Epithelial cell of proximal tubule (primary cell): ENCODE data around the gene CLDN4. TPM values are rescaled to one million over a fixed set of nuclear protein-coding genes. Genes with fewer than 3 reads are reported as not detected.

Source experiments
- DNase-seq: peaks from one replicate; pipeline ENCODE4 v3.0.0-alpha.2; 2011; ENCODE audit warnings: low read depth
- H3K4me3 ChIP-seq: 2 replicates; pipeline ENCODE4 v1.5.1; 2011; ENCODE audit warnings: low read depth, mild to moderate bottlenecking, low read length
- total RNA-seq: library from RNA; depleted of rRNA; stranded (reverse); fragments of >200 nt; gene quantifications from 2 replicates; pipeline ENCODE4 v1.2.3, GENCODE V29; 2015
- TF ChIP-seq, protein P1 (sequence below): conservative IDR thresholded peaks from 2 replicates; pipeline ENCODE4 v1.5.1; 2012; ENCODE audit warnings: low read depth, mild to moderate bottlenecking, low read length

CLDN4 gene
- total RNA-seq, 1 donor from 2014 or later: 503 TPM

DNA sequence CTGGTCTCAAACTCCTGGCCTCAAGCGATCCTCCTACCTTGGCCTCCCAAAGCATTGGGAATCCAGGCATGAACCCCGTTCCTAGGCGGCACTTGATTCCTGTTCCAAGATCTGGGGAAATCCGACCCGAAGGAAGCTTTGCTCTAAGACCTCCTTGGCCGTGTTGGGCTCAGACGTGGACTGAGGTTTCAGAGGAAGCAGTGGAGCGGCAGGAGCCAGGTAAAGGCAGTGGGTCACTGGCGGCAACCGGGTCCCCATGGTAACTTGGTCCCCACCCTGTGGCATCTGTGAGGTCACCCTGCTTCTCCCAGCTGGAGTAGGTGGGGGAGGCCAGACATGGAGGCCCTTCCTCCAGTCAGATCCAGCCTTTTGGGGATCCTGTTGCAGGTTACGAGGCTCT, 30.1 kb downstream of the CLDN4 start, which contains the start of gene TMEM270:
TMEM270 (plus strand) TSS at position 301 of the 400 bp plus-strand sequence; CDS start at position 337, 36 bp downstream.
- TF ChIP-seq, protein P1, sequence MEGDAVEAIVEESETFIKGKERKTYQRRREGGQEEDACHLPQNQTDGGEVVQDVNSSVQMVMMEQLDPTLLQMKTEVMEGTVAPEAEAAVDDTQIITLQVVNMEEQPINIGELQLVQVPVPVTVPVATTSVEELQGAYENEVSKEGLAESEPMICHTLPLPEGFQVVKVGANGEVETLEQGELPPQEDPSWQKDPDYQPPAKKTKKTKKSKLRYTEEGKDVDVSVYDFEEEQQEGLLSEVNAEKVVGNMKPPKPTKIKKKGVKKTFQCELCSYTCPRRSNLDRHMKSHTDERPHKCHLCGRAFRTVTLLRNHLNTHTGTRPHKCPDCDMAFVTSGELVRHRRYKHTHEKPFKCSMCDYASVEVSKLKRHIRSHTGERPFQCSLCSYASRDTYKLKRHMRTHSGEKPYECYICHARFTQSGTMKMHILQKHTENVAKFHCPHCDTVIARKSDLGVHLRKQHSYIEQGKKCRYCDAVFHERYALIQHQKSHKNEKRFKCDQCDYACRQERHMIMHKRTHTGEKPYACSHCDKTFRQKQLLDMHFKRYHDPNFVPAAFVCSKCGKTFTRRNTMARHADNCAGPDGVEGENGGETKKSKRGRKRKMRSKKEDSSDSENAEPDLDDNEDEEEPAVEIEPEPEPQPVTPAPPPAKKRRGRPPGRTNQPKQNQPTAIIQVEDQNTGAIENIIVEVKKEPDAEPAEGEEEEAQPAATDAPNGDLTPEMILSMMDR: no peak
- H3K4me3 ChIP-seq: no peak within 1 kb of the TSS
- DNase-seq: no peak

DNA sequence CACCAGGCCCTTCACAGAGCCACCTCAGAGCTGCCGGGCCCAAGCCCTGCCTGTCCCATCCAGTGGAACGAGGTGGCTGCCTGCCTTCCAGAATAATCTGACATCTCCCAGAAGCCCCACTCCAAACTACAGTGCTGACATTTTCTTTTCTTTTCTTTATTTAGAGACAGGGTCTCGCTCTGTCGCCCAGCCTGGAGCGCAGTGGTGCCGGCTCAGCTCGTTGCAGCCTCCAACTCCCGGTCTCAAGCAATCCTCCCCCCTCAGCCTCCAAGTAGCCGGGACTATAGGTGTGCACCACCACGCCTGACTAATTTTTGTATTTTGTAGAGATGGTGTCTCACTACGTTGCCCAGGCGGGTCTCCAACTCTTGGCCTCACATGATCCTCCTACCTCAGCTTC, 30.5 kb downstream of the CLDN4 start:
- DNase-seq: no peak
- TF ChIP-seq, protein P1: no peak
- no peak overlapping the region for H3K4me3 ChIP-seq

DNA sequence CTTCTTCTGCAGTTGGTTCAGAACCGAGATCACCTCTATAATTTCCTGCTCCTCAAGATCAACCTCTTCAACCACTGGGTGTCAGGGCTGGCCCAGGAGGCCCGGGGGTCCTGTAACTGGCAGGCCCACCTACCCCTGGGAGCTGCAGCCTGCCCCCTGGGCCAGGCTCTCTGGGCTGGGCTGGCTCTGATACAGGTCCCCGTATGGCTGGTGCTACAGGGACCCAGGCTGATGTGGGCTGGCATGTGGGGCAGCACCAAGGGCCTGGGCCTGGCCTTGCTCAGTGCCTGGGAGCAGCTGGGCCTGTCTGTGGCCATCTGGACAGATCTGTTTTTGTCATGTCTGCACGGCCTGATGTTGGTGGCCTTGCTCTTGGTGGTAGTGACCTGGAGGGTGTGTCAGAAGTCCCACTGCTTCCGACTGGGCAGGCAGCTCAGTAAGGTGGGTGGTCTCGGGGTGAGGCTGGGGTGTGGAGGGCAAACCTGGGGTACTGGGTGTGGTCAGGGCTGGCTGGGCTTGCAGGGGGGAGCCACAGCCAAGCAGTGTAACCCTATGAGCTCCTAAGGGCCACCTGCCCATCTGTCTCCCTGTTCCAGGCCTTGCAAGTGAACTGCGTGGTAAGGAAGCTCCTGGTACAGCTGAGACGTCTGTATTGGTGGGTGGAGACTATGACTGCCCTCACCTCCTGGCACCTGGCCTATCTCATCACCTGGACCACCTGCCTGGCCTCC, 34.4 kb downstream of the CLDN4 start:
- TF ChIP-seq, protein P1: no peak
- no peak for DNase-seq
- no peak overlapping the region for H3K4me3 ChIP-seq

DNA sequence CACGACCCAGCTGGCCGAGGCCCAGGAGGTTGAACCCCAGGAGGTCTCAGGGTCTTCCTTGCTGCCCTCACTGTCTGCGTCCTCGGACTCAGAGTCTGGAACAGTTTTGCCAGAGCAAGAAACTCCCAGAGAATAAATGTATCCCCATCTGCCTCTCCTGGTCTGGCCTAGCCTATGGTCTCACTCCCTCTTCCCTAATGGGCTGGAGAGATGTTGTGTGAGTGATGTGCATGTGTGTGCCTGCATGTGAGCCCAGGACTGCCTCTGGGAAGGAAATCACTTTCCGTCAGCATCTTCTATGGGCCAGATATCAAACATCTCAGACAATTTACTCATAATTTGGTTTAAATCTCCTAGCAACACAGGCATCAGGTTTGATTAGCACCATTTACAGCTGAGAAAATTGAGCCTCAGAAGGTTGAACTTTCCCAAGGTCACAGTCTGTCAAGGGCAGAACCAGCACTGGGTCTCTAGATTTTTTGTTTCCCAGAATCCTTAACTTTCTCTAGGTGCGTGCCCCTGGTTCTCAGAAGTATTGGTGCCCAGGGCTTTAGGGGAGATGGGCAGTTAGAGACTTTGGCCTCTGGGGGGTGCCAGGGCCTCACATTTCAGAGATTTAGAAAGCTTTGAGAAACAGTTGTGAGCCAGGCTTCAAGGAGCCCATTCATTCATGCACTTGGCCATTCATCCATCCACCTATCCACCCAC, 35.1 kb downstream of the CLDN4 start:
- TF ChIP-seq, protein P1: peak; percentile 81
- no peak for DNase-seq
- H3K4me3 ChIP-seq: no peak overlapping the region

DNA sequence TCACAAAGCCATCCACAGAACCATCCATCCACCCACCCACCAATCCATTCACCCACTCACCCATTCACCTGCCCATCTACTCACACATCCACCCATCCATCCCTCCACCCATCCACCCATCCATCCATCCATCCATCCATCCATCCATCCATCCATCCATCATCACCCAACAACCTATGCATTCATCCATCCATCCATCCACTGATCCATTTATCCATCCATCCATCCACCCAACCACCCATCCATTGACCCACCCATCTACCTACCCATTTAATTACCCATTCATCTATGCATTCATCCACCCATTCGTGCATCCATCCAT, 35.6 kb downstream of the CLDN4 start:
- DNase-seq: no peak
- H3K4me3 ChIP-seq: no peak overlapping the region
- TF ChIP-seq, protein P1: no peak

DNA sequence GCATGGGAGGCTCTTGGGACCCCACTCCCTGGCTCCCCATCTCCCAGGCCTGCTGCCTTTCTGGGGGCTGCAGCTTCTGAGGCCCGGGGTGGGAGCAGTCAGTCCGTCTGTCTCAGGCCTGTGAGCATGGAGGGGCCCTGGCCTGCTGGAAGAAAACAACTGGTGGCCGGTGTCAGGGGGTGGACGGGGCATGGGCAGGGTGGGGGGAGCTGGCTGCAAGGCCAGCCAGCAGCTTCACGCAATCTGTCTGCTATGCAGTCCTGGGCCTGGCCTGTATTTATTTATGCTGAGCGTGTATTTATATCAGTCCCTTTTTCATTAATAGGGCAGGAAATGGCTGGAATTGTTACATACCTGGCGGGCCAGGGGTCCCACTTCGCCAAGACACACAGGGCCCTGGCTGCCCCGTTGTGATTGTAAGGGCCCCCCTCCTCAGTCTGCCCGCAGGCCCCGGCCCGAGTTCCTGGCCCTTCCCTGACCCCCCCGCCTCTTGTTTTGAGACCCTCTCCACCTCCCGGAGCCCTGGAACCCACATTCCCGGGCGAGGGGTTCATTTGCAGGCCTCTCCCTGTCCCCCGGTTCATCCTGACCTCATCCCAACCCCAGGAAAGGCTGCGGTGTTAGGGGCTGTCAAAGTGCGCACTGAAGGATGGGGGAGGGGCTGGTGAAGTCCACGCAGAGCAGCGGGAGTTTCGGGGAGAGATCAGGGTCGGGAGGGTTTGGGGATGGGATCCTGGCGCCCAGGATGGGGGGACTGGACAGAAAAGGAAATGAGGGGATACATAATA, 38.4 kb downstream of the CLDN4 start:
- TF ChIP-seq, protein P1: no peak
- no peak overlapping the region for H3K4me3 ChIP-seq
- no peak for DNase-seq
